Amygdala (tissue), 56 donors: ENCODE results near the gene TIAM2.
"Not testable (repeated sequence)": the region's sequence is repeated elsewhere in the genome, so short reads cannot be mapped to it uniquely, and the experiment has no call there.

Experiments used
- DNase-seq, 56 donors: peaks; one replicate each; lab custom pipeline; 2025; lab: John Stamatoyannopoulos, UW

Gene TIAM2

GRCh38 chr6:155154158-155154830 is 159.2 kb downstream of the TIAM2 start:
- peak in 22 of 56 donors; percentile 5 to 74 (median 22) for DNase-seq

- no peak for DNase-seq
Measured at GRCh38 chr6:155155787-155156447, 160.8 kb downstream of the TIAM2 start.

GRCh38 chr6:155157101-155157500 is 162.0 kb downstream of the TIAM2 start:
- no peak for DNase-seq

- DNase-seq: no peak
Measured at GRCh38 chr6:155158030-155158843, 163.1 kb downstream of the TIAM2 start.

- no peak for DNase-seq
Measured at GRCh38 chr6:155162682-155163081, 167.6 kb downstream of the TIAM2 start.

GRCh38 chr6:155163601-155164000 is 168.5 kb downstream of the TIAM2 start:
- no peak for DNase-seq

- DNase-seq: no peak
Measured at GRCh38 chr6:155165029-155165710, 170.1 kb downstream of the TIAM2 start.

GRCh38 chr6:155170519-155170918 is 175.4 kb downstream of the TIAM2 start:
- DNase-seq: no peak

GRCh38 chr6:155171109-155171746 is 176.1 kb downstream of the TIAM2 start:
- peak in 32 of 56 donors; percentile 6 to 75 (median 28) for DNase-seq

- DNase-seq: peak in 9 of 56 donors; percentile 2 to 37 (median 24)
Measured at GRCh38 chr6:155171747-155172449, 176.8 kb downstream of the TIAM2 start.

- no peak for DNase-seq
Measured at GRCh38 chr6:155173488-155173887, 178.4 kb downstream of the TIAM2 start.

- DNase-seq: peak in 46 of 56 donors; percentile 5 to 81 (median 38)
Measured at GRCh38 chr6:155174576-155175211, 179.6 kb downstream of the TIAM2 start.

GRCh38 chr6:155177363-155177961 is 182.3 kb downstream of the TIAM2 start:
- peak in 5 of 56 donors; percentile 2 to 69 (median 14) for DNase-seq

GRCh38 chr6:155181498-155181897 is 186.4 kb downstream of the TIAM2 start:
- no peak for DNase-seq

GRCh38 chr6:155182103-155182502 is 187.0 kb downstream of the TIAM2 start:
- DNase-seq: no peak

GRCh38 chr6:155183095-155183494 is 188.0 kb downstream of the TIAM2 start:
- no peak for DNase-seq

- not testable (repeated sequence) for DNase-seq
Measured at GRCh38 chr6:155185041-155185440, 189.9 kb downstream of the TIAM2 start.

GRCh38 chr6:155185544-155185943 is 190.4 kb downstream of the TIAM2 start:
- no peak for DNase-seq
